MM.1S (cell line): Measurements from ENCODE around the gene OR9Q1.

ENCODE experiments used
- DNase-seq: peaks from one replicate; pipeline ENCODE4 v3.0.0-alpha.2; 2015
- H2AFZ ChIP-seq: fragments of 300-600 bp; sonication (generic); 2 replicates; pipeline ENCODE4 v1.6.0; 2016; ENCODE audit warnings: antibody characterized with exemption, low read length
- H3F3A ChIP-seq: fragments of 300-600 bp; sonication (generic); 2 replicates; pipeline ENCODE4 v1.6.1; 2016; ENCODE audit warnings: mild to moderate bottlenecking, antibody characterized with exemption, low read length, moderate library complexity, mixed read lengths; ENCODE audit not compliant: insufficient read depth
- H3K27ac ChIP-seq: fragments of 300-600 bp; sonication (generic); 2 replicates; pipeline ENCODE4 v1.5.1; 2016; ENCODE audit warnings: mild to moderate bottlenecking, low read length
- H3K27me3 ChIP-seq: fragments of 300-600 bp; sonication (generic); replicated peaks from 2 replicates; pipeline ENCODE4 v1.6.0; 2016; ENCODE audit warnings: low read length; ENCODE audit not compliant: insufficient read depth
- H3K36me3 ChIP-seq: fragments of 300-600 bp; sonication (generic); replicated peaks from 2 replicates; pipeline ENCODE4 v1.6.1; 2016; ENCODE audit warnings: mild to moderate bottlenecking, low read length, mixed read lengths; ENCODE audit not compliant: insufficient read depth
- H3K4me1 ChIP-seq: fragments of 300-600 bp; sonication (generic); 2 replicates; pipeline ENCODE4 v1.6.1; 2016; ENCODE audit warnings: low read length, mixed read lengths
- H3K4me2 ChIP-seq: fragments of 300-600 bp; sonication (generic); 2 replicates; pipeline ENCODE4 v1.6.0; 2016; ENCODE audit warnings: low read depth, low read length
- H3K4me3 ChIP-seq: fragments of 300-600 bp; sonication (generic); 2 replicates; pipeline ENCODE4 v1.5.1; 2016; ENCODE audit warnings: low read length, mixed read lengths
- H3K79me2 ChIP-seq: fragments of 300-600 bp; sonication (generic); 2 replicates; pipeline ENCODE4 v1.6.1; 2016; ENCODE audit warnings: mixed run types, low read length, mixed read lengths
- H3K9ac ChIP-seq: fragments of 300-600 bp; sonication (generic); 2 replicates; pipeline ENCODE4 v1.6.1; 2016; ENCODE audit warnings: low read length, mixed read lengths
- H3K9me2 ChIP-seq: fragments of 300-600 bp; sonication (generic); replicated peaks from 2 replicates; pipeline ENCODE4 v1.6.1; 2016; ENCODE audit warnings: mild to moderate bottlenecking, low read length, mixed read lengths; ENCODE audit not compliant: insufficient read depth
- H3K9me3 ChIP-seq: fragments of 300-600 bp; sonication (generic); replicated peaks from 2 replicates; pipeline ENCODE4 v1.6.1; 2016; ENCODE audit warnings: mild to moderate bottlenecking, low read length, mixed read lengths; ENCODE audit not compliant: insufficient read depth
- H4K20me1 ChIP-seq: fragments of 300-600 bp; sonication (generic); 2 replicates; pipeline ENCODE4 v1.6.1; 2016; ENCODE audit warnings: mild to moderate bottlenecking, low read length, moderate library complexity, mixed read lengths; ENCODE audit not compliant: insufficient read depth
- CTCF ChIP-seq: fragments of 300-600 bp; sonication (generic); IDR thresholded peaks from 2 replicates; pipeline ENCODE4 v1.5.1; 2016; ENCODE audit warnings: antibody characterized with exemption, low read length, mixed read lengths
- EZH2 ChIP-seq: fragments of 300-600 bp; sonication (generic); optimal IDR thresholded peaks from 2 replicates; pipeline ENCODE3; 2017; ENCODE audit warnings: low read depth, mild to moderate bottlenecking, antibody characterized with exemption, low read length, mixed read lengths
- EZH2phosphoT487 ChIP-seq: fragments of 300-600 bp; sonication (generic); IDR thresholded peaks from 2 replicates; pipeline ENCODE4 v1.6.1; 2018; ENCODE audit warnings: antibody characterized with exemption, low read length

The OR9Q1 gene

GRCh38 chr11:58024601-58025091 is 965 bp downstream of the OR9Q1 start:
- H2AFZ ChIP-seq, result no peak overlapping the region
- DNase-seq, result no peak
- TF ChIP-seq EZH2 (no peak), CTCF (no peak), EZH2phosphoT487 (no peak)
- no peak overlapping the region for H3K9ac ChIP-seq
- H3K4me1 ChIP-seq, result no peaks in the 10 kb centered on the region
- H3K9me3 ChIP-seq, result no peaks in the 10 kb centered on the region
- no peaks in the 10 kb centered on the region for H3F3A ChIP-seq
- no peaks in the 10 kb centered on the region for H3K9me2 ChIP-seq
- H3K4me3 ChIP-seq, result no peak overlapping the region
- H3K79me2 ChIP-seq, result no peaks in the 10 kb centered on the region
- H3K4me2 ChIP-seq, result no peak overlapping the region
- no peaks in the 10 kb centered on the region for H3K36me3 ChIP-seq
- no peaks in the 10 kb centered on the region for H4K20me1 ChIP-seq
- H3K27ac ChIP-seq, result no peak overlapping the region
- no peaks in the 10 kb centered on the region for H3K27me3 ChIP-seq

GRCh38 chr11:58027341-58027740 is 3.7 kb downstream of the OR9Q1 start:
- Histone ChIP-seq H3K9me2 (no peaks in the 10 kb centered on the region), H3K27ac (no peak overlapping the region), H3K4me1 (no peaks in the 10 kb centered on the region), H3F3A (no peaks in the 10 kb centered on the region), H3K4me2 (no peak overlapping the region), H3K9ac (no peak overlapping the region), H3K9me3 (no peaks in the 10 kb centered on the region), H4K20me1 (no peaks in the 10 kb centered on the region), H3K4me3 (no peak overlapping the region), H3K27me3 (no peaks in the 10 kb centered on the region), H3K36me3 (no peaks in the 10 kb centered on the region), H3K79me2 (no peaks in the 10 kb centered on the region), H2AFZ (no peak overlapping the region)
- DNase-seq, result no peak
- TF ChIP-seq CTCF, result no peak
- no peak for TF ChIP-seq EZH2phosphoT487
- no peak for TF ChIP-seq EZH2

- Histone ChIP-seq H4K20me1 (no peaks in the 10 kb centered on the region), H3K9me3 (no peaks in the 10 kb centered on the region), H3K36me3 (no peaks in the 10 kb centered on the region), H3F3A (no peaks in the 10 kb centered on the region), H3K27me3 (no peaks in the 10 kb centered on the region), H2AFZ (no peak overlapping the region), H3K27ac (no peak overlapping the region), H3K4me2 (no peak overlapping the region), H3K9ac (no peak overlapping the region), H3K4me3 (no peak overlapping the region), H3K4me1 (no peaks in the 10 kb centered on the region), H3K79me2 (no peaks in the 10 kb centered on the region), H3K9me2 (no peaks in the 10 kb centered on the region)
- TF ChIP-seq EZH2phosphoT487 (no peak), CTCF (no peak), EZH2 (no peak)
- no peak for DNase-seq
Measured at GRCh38 chr11:58028687-58029411, 5.2 kb downstream of the OR9Q1 start.
